CD4-positive, alpha-beta T cell treated with Interferon gamma for 1 hour (primary cell): Measurements from ENCODE around the gene KLHL1.

Source experiments
- DNase-seq: peaks from one replicate; pipeline ENCODE4 v3.0.0-alpha.2; 2020

KLHL1 gene

DNA sequence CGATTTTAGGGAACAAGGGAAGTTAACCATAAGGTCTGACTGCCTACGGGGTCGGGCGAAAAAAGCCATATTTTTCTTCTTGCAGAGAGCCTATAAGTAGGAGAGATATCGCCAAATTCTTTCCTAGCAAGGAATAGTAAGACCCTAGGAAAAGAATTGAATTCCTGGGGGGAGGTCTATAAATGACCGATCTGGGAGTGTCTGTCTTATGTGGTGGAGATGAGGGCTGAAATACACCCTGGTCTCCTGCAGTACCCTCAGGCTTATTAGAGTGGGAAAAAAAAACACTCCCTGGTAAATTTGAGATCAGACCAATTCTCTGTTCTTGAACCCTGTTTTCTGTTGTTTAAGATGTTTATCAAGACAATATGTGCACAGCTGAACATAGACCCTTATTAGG, 448.1 kb downstream of the KLHL1 start:
- DNase-seq, result no peak

DNA sequence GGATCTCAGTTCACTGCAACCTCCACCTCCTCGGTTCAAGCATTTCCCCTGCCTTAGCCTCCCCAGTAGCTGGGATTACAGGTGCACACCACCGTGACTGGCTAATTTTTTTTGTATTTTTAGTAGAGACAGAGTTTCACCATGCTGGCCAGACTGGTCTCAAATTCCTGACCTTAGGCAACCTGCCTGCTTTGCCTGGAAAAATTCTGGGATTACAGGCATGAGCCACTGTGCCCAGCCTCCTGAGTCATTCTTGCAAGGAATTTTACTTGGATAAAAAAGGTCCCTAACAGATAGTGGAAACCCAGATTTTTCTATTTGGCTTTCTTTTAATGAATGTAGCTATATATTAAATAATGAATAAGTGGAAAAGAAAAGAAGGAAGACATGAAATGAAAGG, 450.6 kb downstream of the KLHL1 start:
- no peak for DNase-seq

DNA sequence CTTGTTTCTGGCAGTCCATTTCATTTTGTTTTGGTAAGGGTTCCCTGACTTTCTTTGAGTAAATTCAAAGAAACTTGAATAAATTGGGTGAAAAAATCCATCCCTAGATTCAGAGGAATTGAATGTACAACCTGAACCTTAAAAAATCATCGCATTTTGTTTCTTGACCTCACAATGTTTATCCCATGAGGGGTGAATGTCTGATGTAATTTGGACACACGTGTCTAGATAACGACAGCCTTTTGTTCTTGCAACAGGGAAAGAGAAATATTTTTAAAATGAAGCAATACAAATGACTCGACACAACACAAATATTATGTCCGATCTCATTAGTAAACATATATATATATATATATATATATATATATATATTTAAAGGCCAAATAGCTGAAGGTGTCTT, 453.9 kb downstream of the KLHL1 start:
- no peak for DNase-seq
